ENCODE measurements around the gene UBR1. TPM values are rescaled to one million over a fixed set of nuclear protein-coding genes. Genes with fewer than 3 reads are reported as not detected.
A peak's percentile ranks its signal among the peaks of the same experiment; 100 is the strongest.

The UBR1 gene
- total RNA-seq, 1 donor from 2014 or later: 39.1 TPM

- Mint-ChIP-seq H3K27me3 (no peaks in the 10 kb centered on the region), H3K27ac (no peak overlapping the region), H3K9me3 (ENCODE audit: low read depth) (no peaks in the 10 kb centered on the region), H3K4me3 (ENCODE audit: low read depth) (no peak overlapping the region), H3K36me3 (ENCODE audit: insufficient read depth) (peaks cover 21% of the 10 kb centered on the region), H3K4me1 (ENCODE audit: low read depth) (no peaks in the 10 kb centered on the region)
- DNase-seq (ENCODE audit: low spot score, unreplicated experiment): no peak
- no peak for TF ChIP-seq CTCF (IDR thresholded peaks at IDR 0.05; ENCODE audit: unreplicated experiment)
Measured at GRCh38 chr15:43085921-43086320, 19.9 kb downstream of the UBR1 start.

- Mint-ChIP-seq H3K27ac (peak overlapping the region; percentile 11), H3K9me3 (ENCODE audit: low read depth) (peaks cover 3% of the 10 kb centered on the region), H3K4me3 (ENCODE audit: low read depth) (no peak overlapping the region), H3K36me3 (ENCODE audit: insufficient read depth) (peaks cover 27% of the 10 kb centered on the region), H3K4me1 (ENCODE audit: low read depth) (no peaks in the 10 kb centered on the region), H3K27me3 (no peaks in the 10 kb centered on the region)
- no peak for DNase-seq (ENCODE audit: low spot score, unreplicated experiment)
- no peak for TF ChIP-seq CTCF (IDR thresholded peaks at IDR 0.05; ENCODE audit: unreplicated experiment)
Measured at GRCh38 chr15:43082509-43082908, 23.3 kb downstream of the UBR1 start.

GRCh38 chr15:43081283-43081682 is 24.6 kb downstream of the UBR1 start:
- no peak for DNase-seq (ENCODE audit: low spot score, unreplicated experiment)
- no peaks in the 10 kb centered on the region for H3K4me1 Mint-ChIP-seq (ENCODE audit: low read depth)
- peaks cover 25% of the 10 kb centered on the region for H3K36me3 Mint-ChIP-seq (ENCODE audit: insufficient read depth)
- TF ChIP-seq CTCF (IDR thresholded peaks at IDR 0.05; ENCODE audit: unreplicated experiment): no peak
- peaks cover 3% of the 10 kb centered on the region for H3K9me3 Mint-ChIP-seq (ENCODE audit: low read depth)
- H3K27ac Mint-ChIP-seq: no peak overlapping the region
- no peak overlapping the region for H3K4me3 Mint-ChIP-seq (ENCODE audit: low read depth)
- no peaks in the 10 kb centered on the region for H3K27me3 Mint-ChIP-seq

- Mint-ChIP-seq H3K27ac (no peak overlapping the region), H3K27me3 (no peaks in the 10 kb centered on the region), H3K36me3 (ENCODE audit: insufficient read depth) (peaks cover 33% of the 10 kb centered on the region), H3K9me3 (ENCODE audit: low read depth) (no peaks in the 10 kb centered on the region), H3K4me1 (ENCODE audit: low read depth) (no peaks in the 10 kb centered on the region), H3K4me3 (ENCODE audit: low read depth) (no peak overlapping the region)
- TF ChIP-seq CTCF (IDR thresholded peaks at IDR 0.05; ENCODE audit: unreplicated experiment): no peak
- DNase-seq (ENCODE audit: low spot score, unreplicated experiment): no peak
Measured at GRCh38 chr15:43071451-43071850, 34.4 kb downstream of the UBR1 start.

- no peak for TF ChIP-seq CTCF (IDR thresholded peaks at IDR 0.05; ENCODE audit: unreplicated experiment)
- H3K36me3 Mint-ChIP-seq (ENCODE audit: insufficient read depth): peaks cover 36% of the 10 kb centered on the region
- no peak overlapping the region for H3K4me3 Mint-ChIP-seq (ENCODE audit: low read depth)
- no peak overlapping the region for H3K27ac Mint-ChIP-seq
- H3K4me1 Mint-ChIP-seq (ENCODE audit: low read depth): no peaks in the 10 kb centered on the region
- no peaks in the 10 kb centered on the region for H3K27me3 Mint-ChIP-seq
- no peaks in the 10 kb centered on the region for H3K9me3 Mint-ChIP-seq (ENCODE audit: low read depth)
- no peak for DNase-seq (ENCODE audit: low spot score, unreplicated experiment)
Measured at GRCh38 chr15:43070893-43071292, 34.9 kb downstream of the UBR1 start.
